ENCODE measurements around the gene CPNE8.

CPNE8 gene

GRCh38 chr12:38633511-38633910, 271.9 kb downstream of the CPNE8 start:
- no peak for DNase-seq (ENCODE audit: low spot score)

- DNase-seq (ENCODE audit: low spot score), result no peak
These were observed 276.3 kb downstream of the CPNE8 start for GRCh38 chr12:38629064-38629463.

GRCh38 chr12:38628288-38628687, 277.1 kb downstream of the CPNE8 start:
- no peak for DNase-seq (ENCODE audit: low spot score)

GRCh38 chr12:38625306-38625705, 280.1 kb downstream of the CPNE8 start:
- no peak for DNase-seq (ENCODE audit: low spot score)

- DNase-seq (ENCODE audit: low spot score), result no peak
These were observed 291.2 kb downstream of the CPNE8 start for GRCh38 chr12:38614171-38614570.

- DNase-seq (ENCODE audit: low spot score), result no peak
These were observed 294.5 kb downstream of the CPNE8 start for GRCh38 chr12:38610808-38611350.

- DNase-seq (ENCODE audit: low spot score), result no peak
These were observed 298.1 kb downstream of the CPNE8 start for GRCh38 chr12:38607295-38607694.

Data from iPS-NIHi11 (cell line).